Duodenal mucosa (tissue), 2 donors: Measurements from ENCODE around the gene REEP2.

Experiments used
- H3K27ac ChIP-seq: one replicate; pipeline ENCODE4 v1.7.0; 2013; ENCODE audit warnings: low read depth, low read length
- H3K27me3 ChIP-seq, 2 donors: one replicate each; pipeline ENCODE4 v1.7.0; 2013; ENCODE audit warnings: low read length in 2 of 2, control low read depth in 1 of 2; ENCODE audit not compliant: insufficient read depth in 2 of 2, control insufficient read depth in 1 of 2
- H3K36me3 ChIP-seq, 2 donors: one replicate each; pipeline ENCODE4 v1.7.0; 2013; ENCODE audit warnings: low read length in 2 of 2, control low read depth in 1 of 2; ENCODE audit not compliant: insufficient read depth in 2 of 2, control insufficient read depth in 1 of 2
- H3K4me1 ChIP-seq, 2 donors: one replicate each; pipeline ENCODE4 v1.7.0; 2013; ENCODE audit warnings: low read length in 2 of 2, control low read depth in 1 of 2; ENCODE audit not compliant: insufficient read depth in 2 of 2, control insufficient read depth in 1 of 2
- H3K4me3 ChIP-seq, 2 donors: one replicate each; pipeline ENCODE4 v1.7.0; 2013; ENCODE audit warnings: low read length in 2 of 2, low read depth in 1 of 2
- H3K9ac ChIP-seq, 2 donors: one replicate each; pipeline ENCODE4 v1.7.0; 2013; ENCODE audit warnings: low read length in 2 of 2, low read depth in 1 of 2
- H3K9me3 ChIP-seq, 2 donors: one replicate each; pipeline ENCODE4 v1.7.0; 2013; ENCODE audit warnings: low read length in 2 of 2, control low read depth in 1 of 2; ENCODE audit not compliant: control insufficient read depth in 1 of 2

Gene REEP2

GRCh38 chr5:138458856-138459255 is 20.0 kb downstream of the REEP2 start:
- Histone ChIP-seq H3K4me3 (no peak overlapping the region), H3K27me3 (no peaks in the 10 kb centered on the region), H3K4me1 (peaks cover 5 to 19% of the 10 kb centered on the region in 2 donors), H3K9ac (no peak overlapping the region), H3K36me3 (no peaks in the 10 kb centered on the region), H3K27ac (no peak overlapping the region), H3K9me3 (no peaks in the 10 kb centered on the region)

DNA sequence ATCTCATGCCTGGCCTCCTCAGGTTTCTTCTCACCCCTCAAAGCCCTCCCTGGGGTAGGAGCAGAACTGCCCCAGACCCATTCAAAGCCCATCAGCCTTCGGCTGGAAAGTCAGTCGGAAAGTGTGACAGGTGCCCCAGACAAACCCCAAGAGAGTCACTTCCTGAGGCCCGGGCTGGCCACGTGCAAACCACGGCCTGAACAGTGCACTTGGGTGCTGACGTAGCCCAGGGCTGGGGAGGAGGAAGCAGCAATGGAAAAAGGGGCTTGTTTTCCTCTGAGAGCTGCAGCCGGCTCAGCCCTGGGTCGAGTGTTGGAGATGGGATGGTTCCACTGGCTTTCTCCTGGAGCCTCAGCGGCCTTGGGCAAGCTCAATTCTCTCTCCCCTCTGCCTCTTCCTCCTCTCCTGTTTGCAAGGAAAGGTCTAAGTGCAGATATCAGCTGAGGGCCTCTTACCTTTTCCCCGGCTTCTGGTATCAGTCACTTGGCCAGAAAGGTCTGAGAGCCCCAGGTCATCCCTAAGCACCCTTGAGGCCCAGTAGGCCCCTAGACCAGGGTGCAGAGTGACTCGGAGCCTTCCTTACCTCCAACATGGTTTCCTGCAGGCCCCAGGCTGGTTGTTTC is 20.6 kb downstream of the REEP2 start:
- H3K4me3 ChIP-seq: no peak overlapping the region
- no peak overlapping the region for H3K27ac ChIP-seq
- no peak overlapping the region for H3K9ac ChIP-seq
- H3K36me3 ChIP-seq: no peaks in the 10 kb centered on the region
- no peaks in the 10 kb centered on the region for H3K27me3 ChIP-seq
- H3K9me3 ChIP-seq: no peaks in the 10 kb centered on the region
- H3K4me1 ChIP-seq: peaks cover 5 to 19% of the 10 kb centered on the region in 2 donors

DNA sequence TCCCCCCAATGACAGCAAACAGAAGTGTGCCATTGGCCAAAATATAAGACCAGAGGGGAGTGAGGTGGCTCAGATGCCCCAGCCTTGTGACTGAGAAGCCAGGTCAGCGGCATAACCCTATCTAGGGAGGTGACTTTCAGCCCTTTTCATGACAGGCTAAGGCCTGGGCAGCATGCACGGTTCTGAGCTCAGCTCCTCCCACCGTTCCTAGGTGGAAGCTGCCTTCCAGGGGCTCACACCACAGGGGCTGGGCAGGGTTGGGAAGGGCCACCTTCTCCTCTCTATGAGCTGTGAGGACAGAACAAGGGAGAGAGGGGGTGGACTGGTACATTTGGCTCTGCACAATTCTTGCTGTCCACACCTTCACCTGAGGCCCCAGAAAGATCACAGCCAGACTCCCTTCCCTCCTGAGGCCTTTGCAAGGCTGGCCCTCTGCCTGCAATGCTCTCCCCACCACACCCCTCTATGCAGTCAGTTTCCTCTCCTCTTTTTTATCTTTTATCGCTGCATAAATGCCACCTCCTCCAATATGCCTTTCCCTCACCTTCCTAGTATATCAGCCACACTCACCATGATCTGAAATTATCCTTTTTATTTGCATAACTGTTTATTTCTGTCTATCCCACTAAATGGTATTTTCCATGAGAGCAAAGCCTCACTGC is 21.3 kb downstream of the REEP2 start:
- Histone ChIP-seq H3K4me1 (peaks cover 5 to 19% of the 10 kb centered on the region in 2 donors), H3K9me3 (no peaks in the 10 kb centered on the region), H3K9ac (no peak overlapping the region), H3K27ac (no peak overlapping the region), H3K36me3 (no peaks in the 10 kb centered on the region), H3K4me3 (no peak overlapping the region), H3K27me3 (no peaks in the 10 kb centered on the region)

GRCh38 chr5:138461343-138462125 is 22.7 kb downstream of the REEP2 start:
- H3K9me3 ChIP-seq: no peaks in the 10 kb centered on the region
- no peak overlapping the region for H3K27ac ChIP-seq
- H3K4me1 ChIP-seq: peaks cover 5 to 28% of the 10 kb centered on the region in 2 donors
- no peak overlapping the region for H3K9ac ChIP-seq
- no peaks in the 10 kb centered on the region for H3K36me3 ChIP-seq
- H3K4me3 ChIP-seq: no peak overlapping the region
- no peaks in the 10 kb centered on the region for H3K27me3 ChIP-seq

DNA sequence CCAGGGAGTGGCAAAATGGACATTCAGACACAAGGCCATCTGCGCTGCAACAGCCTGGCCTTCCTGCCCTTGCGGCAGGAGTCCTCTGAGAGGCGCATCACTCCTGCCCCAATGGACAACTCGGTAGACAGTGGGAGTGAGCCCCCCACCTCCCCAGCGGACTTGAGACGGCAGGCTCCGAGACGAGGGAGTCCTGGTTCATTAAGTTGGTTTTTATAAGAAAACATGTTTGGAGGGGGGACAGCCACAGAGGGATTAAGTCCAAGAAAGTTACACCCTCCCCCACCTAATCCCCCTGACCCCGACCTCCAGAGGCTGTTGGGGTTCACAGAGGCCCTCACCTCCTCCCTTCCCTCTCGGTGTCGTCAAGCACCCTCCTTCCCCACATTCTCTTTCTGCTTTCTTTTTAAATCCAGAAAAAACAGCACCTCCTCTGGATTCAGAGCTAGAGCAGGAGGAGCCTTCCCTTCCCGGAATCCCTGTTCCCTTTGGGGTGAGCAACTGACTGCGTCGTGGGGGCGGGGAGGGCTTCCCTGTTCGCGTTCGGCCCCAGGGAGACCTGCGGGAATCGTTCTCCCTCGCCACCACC is 24.7 kb downstream of the REEP2 start:
- H3K9ac ChIP-seq: peak overlapping the region; percentile 88 to 94
- peak overlapping the region; percentile 80 to 84 for H3K4me3 ChIP-seq
- peaks cover 13 to 39% of the 10 kb centered on the region in 2 donors for H3K4me1 ChIP-seq
- no peaks in the 10 kb centered on the region for H3K27me3 ChIP-seq
- H3K27ac ChIP-seq: peak overlapping the region; percentile 98
- no peaks in the 10 kb centered on the region for H3K9me3 ChIP-seq
- H3K36me3 ChIP-seq: peaks cover 0 to 10% of the 10 kb centered on the region in 2 donors

- Histone ChIP-seq H3K9me3 (no peaks in the 10 kb centered on the region), H3K9ac (peak overlapping the region; percentile 94 to 96), H3K27me3 (no peaks in the 10 kb centered on the region), H3K36me3 (peaks cover 0 to 10% of the 10 kb centered on the region in 2 donors), H3K4me1 (peaks cover 13 to 35% of the 10 kb centered on the region in 2 donors), H3K27ac (peak overlapping the region; percentile 98), H3K4me3 (peak overlapping the region; percentile 80 to 84)
Observed at GRCh38 chr5:138464008-138464387, 25.1 kb downstream of the REEP2 start.

- Histone ChIP-seq H3K9me3 (no peaks in the 10 kb centered on the region), H3K27me3 (no peaks in the 10 kb centered on the region), H3K36me3 (peaks cover 0 to 10% of the 10 kb centered on the region in 2 donors), H3K27ac (peak overlapping the region; percentile 98), H3K9ac (peak overlapping the region; percentile 94 to 96), H3K4me3 (peak overlapping the region; percentile 80 to 84), H3K4me1 (peaks cover 13 to 29% of the 10 kb centered on the region in 2 donors)
Observed at GRCh38 chr5:138464388-138465260, 25.8 kb downstream of the REEP2 start.

DNA sequence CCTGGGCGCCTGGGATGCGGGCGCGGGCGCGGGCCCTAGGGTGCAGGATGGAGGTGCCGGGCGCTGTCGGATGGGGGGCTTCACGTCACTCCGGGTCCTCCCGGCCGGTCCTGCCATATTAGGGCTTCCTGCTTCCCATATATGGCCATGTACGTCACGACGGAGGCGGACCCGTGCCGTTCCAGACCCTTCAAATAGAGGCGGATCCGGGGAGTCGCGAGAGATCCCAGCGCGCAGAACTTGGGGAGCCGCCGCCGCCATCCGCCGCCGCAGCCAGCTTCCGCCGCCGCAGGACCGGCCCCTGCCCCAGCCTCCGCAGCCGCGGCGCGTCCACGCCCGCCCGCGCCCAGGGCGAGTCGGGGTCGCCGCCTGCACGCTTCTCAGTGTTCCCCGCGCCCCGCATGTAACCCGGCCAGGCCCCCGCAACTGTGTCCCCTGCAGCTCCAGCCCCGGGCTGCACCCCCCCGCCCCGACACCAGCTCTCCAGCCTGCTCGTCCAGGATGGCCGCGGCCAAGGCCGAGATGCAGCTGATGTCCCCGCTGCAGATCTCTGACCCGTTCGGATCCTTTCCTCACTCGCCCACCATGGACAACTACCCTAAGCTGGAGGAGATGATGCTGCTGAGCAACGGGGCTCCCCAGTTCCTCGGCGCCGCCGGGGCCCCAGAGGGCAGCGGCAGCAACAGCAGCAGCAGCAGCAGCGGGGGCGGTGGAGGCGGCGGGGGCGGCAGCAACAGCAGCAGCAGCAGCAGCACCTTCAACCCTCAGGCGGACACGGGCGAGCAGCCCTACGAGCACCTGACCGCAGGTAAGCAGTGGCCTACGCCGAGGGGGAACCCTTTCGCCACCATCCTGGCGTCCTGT is 26.6 kb downstream of the REEP2 start, which contains the start of gene EGR1:
EGR1 (plus strand) TSS at position 219 of the 864 bp plus-strand sequence; CDS start at position 502, 283 bp downstream.
- peak within 1 kb of the TSS; percentile 98 for H3K27ac ChIP-seq
- H3K27me3 ChIP-seq: no peaks in the 10 kb centered on the region
- H3K9ac ChIP-seq: peak within 1 kb of the TSS; percentile 94 to 96
- H3K9me3 ChIP-seq: no peaks in the 10 kb centered on the region
- peaks cover 0 to 10% of the 10 kb centered on the region in 2 donors for H3K36me3 ChIP-seq
- H3K4me3 ChIP-seq: peak within 1 kb of the TSS; percentile 80 to 84
- H3K4me1 ChIP-seq: peaks cover 13 to 27% of the 10 kb centered on the region in 2 donors
